IgD-negative memory B cell (primary cell): ENCODE data around the gene OR7D2. TPM values are rescaled to one million over a fixed set of nuclear protein-coding genes. Genes with fewer than 3 reads are reported as not detected.

Experiments used
- H3K27ac Mint-ChIP-seq, 3 donors: one replicate each; pipeline ENCODE4 v1.8.0; 2020 to 2022; ENCODE audit warnings: mild to moderate bottlenecking in 3 of 3, mixed read lengths in 3 of 3, moderate library complexity in 1 of 3
- H3K27me3 Mint-ChIP-seq: one replicate; pipeline ENCODE4 v1.8.0; 2021; ENCODE audit warnings: mixed read lengths
- H3K36me3 Mint-ChIP-seq: one replicate; pipeline ENCODE4 v1.8.0; 2020; ENCODE audit warnings: mild to moderate bottlenecking, mixed read lengths
- H3K4me1 Mint-ChIP-seq, 3 donors: one replicate each; pipeline ENCODE4 v1.8.0; 2020 to 2022; ENCODE audit warnings: mixed read lengths in 3 of 3, mild to moderate bottlenecking in 1 of 3
- H3K4me3 Mint-ChIP-seq, 4 donors: one replicate each; pipeline ENCODE4 v1.8.0; 2020 to 2022; ENCODE audit warnings: mild to moderate bottlenecking in 4 of 4, mixed read lengths in 4 of 4, moderate library complexity in 3 of 4
- H3K9me3 Mint-ChIP-seq, 3 donors: one replicate each; pipeline ENCODE4 v1.8.0; 2020 to 2021; ENCODE audit warnings: mixed read lengths in 3 of 3, mild to moderate bottlenecking in 1 of 3
- polyA plus RNA-seq: library from polyadenylated mRNA; unstranded; fragments of 300-500 nt; fragmentation: Illumina TruSeq; gene quantifications from one replicate; pipeline ENCODE4 v1.2.3, GENCODE V29; 2021

The OR7D2 gene
- 0.43 TPM for polyA plus RNA-seq

- Mint-ChIP-seq H3K27ac (no peak within 1 kb of the TSS), H3K4me1 (peaks cover 0 to 2% (median 0%) of the 10 kb centered on the region in 3 donors), H3K27me3 (peaks cover 3% of the 10 kb centered on the region), H3K4me3 (no peak within 1 kb of the TSS), H3K36me3 (peaks cover 3% of the 10 kb centered on the region), H3K9me3 (peaks cover 0 to 3% (median 0%) of the 10 kb centered on the region in 3 donors)
Observed at GRCh38 chr19:9178901-9179300, at the start of gene OR7D2. Gene OR7D2 (plus strand): TSS chr19:9178979. CDS start chr19:9185782, 6,803 bp downstream.

GRCh38 chr19:9130965-9131364 lies 47.8 kb upstream of the OR7D2 start:
- H3K4me1 Mint-ChIP-seq: peaks cover 5 to 7% (median 7%) of the 10 kb centered on the region in 3 donors
- H3K36me3 Mint-ChIP-seq: no peaks in the 10 kb centered on the region
- H3K9me3 Mint-ChIP-seq: peaks cover 0 to 2% (median 0%) of the 10 kb centered on the region in 3 donors
- H3K27ac Mint-ChIP-seq: peak overlapping the region in 1 of 3 donors; percentile 11
- H3K4me3 Mint-ChIP-seq: no peak overlapping the region
- H3K27me3 Mint-ChIP-seq: peaks cover 2% of the 10 kb centered on the region

- no peak overlapping the region for H3K4me3 Mint-ChIP-seq
Observed at GRCh38 chr19:9132422-9132821, 46.4 kb upstream of the OR7D2 start.

GRCh38 chr19:9139609-9140158 lies 39.1 kb upstream of the OR7D2 start:
- Mint-ChIP-seq H3K27ac (peak overlapping the region; percentile 87 to 99 (median 97)), H3K27me3 (peaks cover 2% of the 10 kb centered on the region), H3K9me3 (peaks cover 0 to 5% (median 2%) of the 10 kb centered on the region in 3 donors), H3K4me1 (peaks cover 15 to 22% (median 21%) of the 10 kb centered on the region in 3 donors), H3K4me3 (peak overlapping the region; percentile 97 to 100 (median 98)), H3K36me3 (peaks cover 8% of the 10 kb centered on the region)

More at GRCh38 chr19:9132422-9132821, 46.4 kb upstream of the OR7D2 start:
- H3K27me3 Mint-ChIP-seq: peaks cover 2% of the 10 kb centered on the region
- H3K9me3 Mint-ChIP-seq: peaks cover 0 to 2% (median 0%) of the 10 kb centered on the region in 3 donors
- no peak overlapping the region for H3K27ac Mint-ChIP-seq
- no peaks in the 10 kb centered on the region for H3K36me3 Mint-ChIP-seq
- H3K4me1 Mint-ChIP-seq: peaks cover 5 to 8% (median 8%) of the 10 kb centered on the region in 3 donors

GRCh38 chr19:9140159-9140874 lies 38.5 kb upstream of the OR7D2 start, which contains the start of gene ZNF317:
Gene ZNF317 (plus strand): TSS chr19:9140397. CDS start chr19:9156017, 15,620 bp downstream.
- peaks cover 19 to 25% (median 21%) of the 10 kb centered on the region in 3 donors for H3K4me1 Mint-ChIP-seq
- peaks cover 13% of the 10 kb centered on the region for H3K36me3 Mint-ChIP-seq
- H3K27ac Mint-ChIP-seq: peak within 1 kb of the TSS; percentile 87 to 99 (median 97)
- peak within 1 kb of the TSS; percentile 97 to 100 (median 98) for H3K4me3 Mint-ChIP-seq
- peaks cover 0 to 8% (median 5%) of the 10 kb centered on the region in 3 donors for H3K9me3 Mint-ChIP-seq
- H3K27me3 Mint-ChIP-seq: peaks cover 2% of the 10 kb centered on the region

- H3K4me3 Mint-ChIP-seq: peak overlapping the region in 1 of 4 donors; percentile 74
Observed at GRCh38 chr19:9144920-9145319, 33.9 kb upstream of the OR7D2 start.

GRCh38 chr19:9146882-9147281 lies 31.9 kb upstream of the OR7D2 start:
- Mint-ChIP-seq H3K36me3 (peaks cover 31% of the 10 kb centered on the region), H3K4me1 (peaks cover 34 to 37% (median 36%) of the 10 kb centered on the region in 3 donors), H3K27me3 (no peaks in the 10 kb centered on the region), H3K9me3 (peaks cover 0 to 25% (median 14%) of the 10 kb centered on the region in 3 donors), H3K4me3 (no peak overlapping the region), H3K27ac (no peak overlapping the region)

More at GRCh38 chr19:9144920-9145319, 33.9 kb upstream of the OR7D2 start:
- peaks cover 27 to 36% (median 28%) of the 10 kb centered on the region in 3 donors for H3K4me1 Mint-ChIP-seq
- H3K27ac Mint-ChIP-seq: no peak overlapping the region
- H3K9me3 Mint-ChIP-seq: peaks cover 0 to 16% (median 11%) of the 10 kb centered on the region in 3 donors
- H3K36me3 Mint-ChIP-seq: peaks cover 31% of the 10 kb centered on the region
- no peaks in the 10 kb centered on the region for H3K27me3 Mint-ChIP-seq

- H3K9me3 Mint-ChIP-seq: peaks cover 3 to 25% (median 19%) of the 10 kb centered on the region in 3 donors
- H3K36me3 Mint-ChIP-seq: peaks cover 42% of the 10 kb centered on the region
- no peaks in the 10 kb centered on the region for H3K27me3 Mint-ChIP-seq
- H3K4me3 Mint-ChIP-seq: peak overlapping the region in 1 of 4 donors; percentile 32
- H3K27ac Mint-ChIP-seq: no peak overlapping the region
- H3K4me1 Mint-ChIP-seq: peaks cover 30 to 36% (median 30%) of the 10 kb centered on the region in 3 donors
Observed at GRCh38 chr19:9148697-9149096, 30.1 kb upstream of the OR7D2 start.

- Mint-ChIP-seq H3K36me3 (peaks cover 46% of the 10 kb centered on the region), H3K4me3 (no peak overlapping the region), H3K4me1 (peaks cover 34 to 38% (median 35%) of the 10 kb centered on the region in 3 donors), H3K9me3 (peaks cover 3 to 21% (median 16%) of the 10 kb centered on the region in 3 donors), H3K27me3 (no peaks in the 10 kb centered on the region), H3K27ac (peak overlapping the region in 1 of 3 donors; percentile 3)
Observed at GRCh38 chr19:9149997-9150396, 28.8 kb upstream of the OR7D2 start.

GRCh38 chr19:9150650-9151049 lies 28.1 kb upstream of the OR7D2 start:
- peak overlapping the region in 2 of 4 donors; percentile 2 to 61 for H3K4me3 Mint-ChIP-seq
- H3K4me1 Mint-ChIP-seq: peaks cover 40 to 44% (median 40%) of the 10 kb centered on the region in 3 donors
- H3K27ac Mint-ChIP-seq: no peak overlapping the region
- H3K27me3 Mint-ChIP-seq: no peaks in the 10 kb centered on the region
- peaks cover 48% of the 10 kb centered on the region for H3K36me3 Mint-ChIP-seq
- H3K9me3 Mint-ChIP-seq: peaks cover 3 to 22% (median 11%) of the 10 kb centered on the region in 3 donors

- H3K4me3 Mint-ChIP-seq: peak overlapping the region in 1 of 4 donors; percentile 2
- H3K9me3 Mint-ChIP-seq: peaks cover 3 to 20% (median 9%) of the 10 kb centered on the region in 3 donors
- H3K27me3 Mint-ChIP-seq: no peaks in the 10 kb centered on the region
- peaks cover 46% of the 10 kb centered on the region for H3K36me3 Mint-ChIP-seq
- H3K4me1 Mint-ChIP-seq: peaks cover 45 to 49% (median 47%) of the 10 kb centered on the region in 3 donors
- H3K27ac Mint-ChIP-seq: no peak overlapping the region
Observed at GRCh38 chr19:9151367-9151766, 27.4 kb upstream of the OR7D2 start.

GRCh38 chr19:9155591-9155990 lies 23.2 kb upstream of the OR7D2 start:
- Mint-ChIP-seq H3K27me3 (no peaks in the 10 kb centered on the region), H3K4me1 (peaks cover 30 to 37% (median 33%) of the 10 kb centered on the region in 3 donors)

GRCh38 chr19:9156304-9156703 lies 22.5 kb upstream of the OR7D2 start:
- H3K4me3 Mint-ChIP-seq: peak overlapping the region in 1 of 4 donors; percentile 24
- H3K9me3 Mint-ChIP-seq: peaks cover 7 to 19% (median 12%) of the 10 kb centered on the region in 3 donors
- H3K27ac Mint-ChIP-seq: peak overlapping the region in 2 of 3 donors; percentile 13 to 80
- no peaks in the 10 kb centered on the region for H3K27me3 Mint-ChIP-seq
- peaks cover 58% of the 10 kb centered on the region for H3K36me3 Mint-ChIP-seq
- H3K4me1 Mint-ChIP-seq: peaks cover 23 to 31% (median 28%) of the 10 kb centered on the region in 3 donors

More at GRCh38 chr19:9155591-9155990, 23.2 kb upstream of the OR7D2 start:
- Mint-ChIP-seq H3K36me3 (peaks cover 58% of the 10 kb centered on the region), H3K4me3 (no peak overlapping the region), H3K27ac (peak overlapping the region in 1 of 3 donors; percentile 59), H3K9me3 (peaks cover 7 to 18% (median 13%) of the 10 kb centered on the region in 3 donors)

GRCh38 chr19:9159891-9160290 lies 18.9 kb upstream of the OR7D2 start:
- H3K27me3 Mint-ChIP-seq: no peaks in the 10 kb centered on the region
- peaks cover 47% of the 10 kb centered on the region for H3K36me3 Mint-ChIP-seq
- no peak overlapping the region for H3K27ac Mint-ChIP-seq
- H3K9me3 Mint-ChIP-seq: peaks cover 6 to 21% (median 15%) of the 10 kb centered on the region in 3 donors
- H3K4me3 Mint-ChIP-seq: no peak overlapping the region
- H3K4me1 Mint-ChIP-seq: peaks cover 13 to 19% (median 16%) of the 10 kb centered on the region in 3 donors

- H3K27ac Mint-ChIP-seq: no peak overlapping the region
- peaks cover 44% of the 10 kb centered on the region for H3K36me3 Mint-ChIP-seq
- H3K9me3 Mint-ChIP-seq: peaks cover 8 to 18% (median 15%) of the 10 kb centered on the region in 3 donors
- peaks cover under 1 to 6% (median 4%) of the 10 kb centered on the region in 3 donors for H3K4me1 Mint-ChIP-seq
- H3K27me3 Mint-ChIP-seq: no peaks in the 10 kb centered on the region
- no peak overlapping the region for H3K4me3 Mint-ChIP-seq
Observed at GRCh38 chr19:9161427-9161826, 17.4 kb upstream of the OR7D2 start.
